GM12872 (cell line): ENCODE data around the gene ADAP2.

Experiments used
- TF ChIP-seq, protein P1 (sequence below): IDR thresholded peaks from 3 replicates; pipeline ENCODE4 v1.5.1; 2011; ENCODE audit warnings: low read depth, mild to moderate bottlenecking, low read length, moderate library complexity; ENCODE audit not compliant: insufficient read depth

The ADAP2 gene

DNA sequence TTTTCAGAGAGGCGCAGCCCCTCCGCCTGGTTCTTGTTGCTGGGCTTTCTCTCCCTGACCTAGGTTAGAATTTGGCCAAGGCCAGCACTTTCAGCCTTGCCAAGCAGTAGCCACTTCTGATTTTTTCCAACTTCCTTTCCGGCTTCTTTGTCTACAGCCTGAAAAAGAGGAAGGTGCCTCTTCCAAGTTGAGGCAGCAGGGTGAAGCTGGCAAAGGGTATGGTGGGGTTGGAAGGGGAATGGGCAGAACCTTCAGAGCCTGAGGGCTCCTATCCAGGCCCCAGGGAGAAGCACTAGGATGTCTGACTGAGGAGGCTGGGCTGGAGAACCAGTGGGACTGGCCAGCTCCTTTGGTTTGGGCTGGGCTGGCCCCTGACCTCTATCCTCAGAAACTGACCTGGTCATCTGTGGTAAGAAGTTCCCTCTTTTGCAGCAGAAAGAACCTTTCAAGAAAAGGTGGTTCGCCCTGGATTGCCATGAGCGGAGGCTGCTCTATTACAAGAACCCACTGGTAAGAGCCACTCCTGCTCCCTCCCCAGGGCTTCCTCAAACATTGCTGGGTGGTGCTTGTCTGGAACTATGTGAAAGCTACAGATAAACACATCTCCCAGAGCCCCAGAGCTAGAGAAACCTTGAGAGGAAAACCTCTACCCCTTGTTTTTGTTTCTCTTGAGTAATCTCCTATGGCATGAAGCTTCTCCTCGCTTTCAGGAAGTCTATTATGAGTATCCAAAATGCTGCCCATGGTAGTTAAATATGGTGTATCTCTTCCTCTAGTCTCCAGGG is 32.5 kb downstream of the ADAP2 start:
- TF ChIP-seq, protein P1, sequence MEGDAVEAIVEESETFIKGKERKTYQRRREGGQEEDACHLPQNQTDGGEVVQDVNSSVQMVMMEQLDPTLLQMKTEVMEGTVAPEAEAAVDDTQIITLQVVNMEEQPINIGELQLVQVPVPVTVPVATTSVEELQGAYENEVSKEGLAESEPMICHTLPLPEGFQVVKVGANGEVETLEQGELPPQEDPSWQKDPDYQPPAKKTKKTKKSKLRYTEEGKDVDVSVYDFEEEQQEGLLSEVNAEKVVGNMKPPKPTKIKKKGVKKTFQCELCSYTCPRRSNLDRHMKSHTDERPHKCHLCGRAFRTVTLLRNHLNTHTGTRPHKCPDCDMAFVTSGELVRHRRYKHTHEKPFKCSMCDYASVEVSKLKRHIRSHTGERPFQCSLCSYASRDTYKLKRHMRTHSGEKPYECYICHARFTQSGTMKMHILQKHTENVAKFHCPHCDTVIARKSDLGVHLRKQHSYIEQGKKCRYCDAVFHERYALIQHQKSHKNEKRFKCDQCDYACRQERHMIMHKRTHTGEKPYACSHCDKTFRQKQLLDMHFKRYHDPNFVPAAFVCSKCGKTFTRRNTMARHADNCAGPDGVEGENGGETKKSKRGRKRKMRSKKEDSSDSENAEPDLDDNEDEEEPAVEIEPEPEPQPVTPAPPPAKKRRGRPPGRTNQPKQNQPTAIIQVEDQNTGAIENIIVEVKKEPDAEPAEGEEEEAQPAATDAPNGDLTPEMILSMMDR: no peak

DNA sequence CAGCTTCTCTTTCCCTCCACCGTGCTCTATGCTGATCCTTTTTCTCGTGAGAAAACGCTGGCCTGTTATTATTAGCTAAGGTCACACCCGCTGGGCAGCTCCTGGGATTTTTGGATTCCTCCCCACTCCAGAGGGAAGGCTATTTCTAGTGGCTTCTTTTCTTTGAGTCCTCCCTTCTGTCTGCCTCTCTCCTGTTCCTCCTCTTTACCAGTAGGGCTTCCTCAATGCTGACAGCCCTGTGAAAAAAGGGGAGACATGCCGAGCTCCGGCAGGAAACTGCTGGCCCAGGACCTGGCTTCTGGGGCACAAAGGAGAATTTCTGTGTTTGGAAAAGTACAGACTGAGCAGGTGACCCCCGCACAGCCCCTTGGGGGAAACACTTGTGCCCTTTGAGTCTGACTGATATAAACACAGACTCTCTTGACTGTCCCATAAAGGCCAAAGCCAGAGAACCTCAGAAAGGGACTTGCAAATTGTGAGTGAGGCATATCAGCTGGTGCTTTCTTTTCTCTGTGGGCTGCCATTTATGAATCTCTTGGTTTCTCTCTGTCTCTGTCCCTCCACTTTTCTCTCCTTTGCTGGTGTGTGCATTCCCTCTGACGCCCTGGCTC is 35.1 kb downstream of the ADAP2 start:
- TF ChIP-seq, protein P1: no peak

DNA sequence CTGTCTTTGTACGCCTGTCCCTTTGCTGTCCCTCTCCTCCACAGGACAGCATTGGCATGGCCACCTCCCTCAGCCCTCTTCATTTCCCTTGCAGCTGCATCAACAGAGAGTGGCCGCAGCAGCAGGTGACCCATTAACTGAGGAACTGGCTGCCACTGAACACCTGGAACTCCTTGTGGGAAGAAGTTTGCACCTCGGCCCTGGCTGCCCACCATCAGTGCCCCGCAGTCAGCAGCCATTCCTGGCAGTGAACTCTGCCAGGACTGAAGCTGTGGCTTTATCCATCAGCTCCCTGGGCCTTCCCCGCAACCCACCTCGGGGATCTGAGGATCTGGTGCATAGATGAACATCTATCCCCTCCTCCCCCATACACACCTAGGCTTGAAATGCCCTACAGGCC is 36.0 kb downstream of the ADAP2 start:
- TF ChIP-seq, protein P1: no peak

DNA sequence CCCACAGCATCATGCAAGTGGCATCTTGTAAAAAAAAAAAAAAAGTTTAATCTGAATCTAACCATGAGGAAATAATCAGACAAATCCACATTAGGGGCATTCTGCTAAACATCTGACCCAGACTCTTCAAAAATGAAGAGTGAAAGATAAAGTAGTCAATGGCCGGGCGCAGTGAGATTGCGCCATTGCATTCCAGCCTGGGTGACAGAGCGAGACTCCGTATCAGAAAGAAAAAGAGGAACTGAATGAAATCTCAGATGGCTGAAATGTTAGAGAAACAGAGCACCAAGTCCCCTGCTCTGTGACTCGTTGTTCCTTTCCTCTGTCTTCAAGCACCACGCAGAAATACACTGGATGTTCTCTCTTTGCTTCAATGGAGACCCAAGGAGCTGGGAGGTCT is 36.4 kb downstream of the ADAP2 start:
- TF ChIP-seq, protein P1: no peak

DNA sequence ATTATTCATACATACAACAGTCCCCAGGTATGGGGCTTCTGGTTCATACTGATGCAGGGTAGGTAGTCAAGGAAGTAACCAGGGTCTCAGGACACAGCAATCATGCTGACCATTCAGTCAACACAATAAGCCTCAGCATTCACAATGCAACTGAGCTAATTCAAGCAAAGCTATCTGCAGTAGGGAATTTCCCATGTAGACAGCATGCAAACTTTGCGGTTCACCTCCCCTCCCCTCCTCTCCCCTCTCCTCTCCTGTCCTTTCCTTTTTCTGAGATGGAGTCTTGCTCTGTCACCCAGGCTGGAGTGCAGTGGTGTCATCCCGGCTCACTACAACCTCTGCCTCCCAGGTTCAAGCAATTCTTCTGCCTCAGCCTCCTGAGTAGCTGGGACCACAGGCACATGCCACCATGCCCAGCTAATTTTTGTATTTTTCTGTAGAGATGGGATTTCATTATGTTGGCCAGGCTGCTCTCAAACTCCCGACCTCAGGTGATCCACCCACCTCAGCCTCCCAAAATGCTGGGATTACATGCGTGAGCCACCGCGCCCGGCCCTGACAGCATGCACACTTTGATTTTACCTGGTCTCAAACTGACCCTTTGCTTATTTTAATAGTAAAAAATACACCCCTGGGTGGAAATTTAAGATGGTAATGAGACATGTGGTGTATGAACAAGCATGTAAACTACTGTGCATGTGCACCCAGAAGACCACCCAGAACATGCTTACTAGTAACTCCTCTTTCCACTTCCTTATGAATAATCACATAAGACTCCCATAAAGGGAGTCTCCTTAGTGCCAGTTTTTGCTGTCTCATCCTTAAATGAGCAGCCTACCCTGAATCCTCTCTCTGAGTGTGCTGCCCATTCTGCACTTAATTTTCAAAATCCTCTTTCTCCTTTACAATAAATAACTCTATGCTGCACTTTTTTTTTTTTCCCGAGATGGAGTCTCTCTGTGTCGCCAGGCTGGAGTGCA is 39.8 kb downstream of the ADAP2 start:
- TF ChIP-seq, protein P1: no peak

DNA sequence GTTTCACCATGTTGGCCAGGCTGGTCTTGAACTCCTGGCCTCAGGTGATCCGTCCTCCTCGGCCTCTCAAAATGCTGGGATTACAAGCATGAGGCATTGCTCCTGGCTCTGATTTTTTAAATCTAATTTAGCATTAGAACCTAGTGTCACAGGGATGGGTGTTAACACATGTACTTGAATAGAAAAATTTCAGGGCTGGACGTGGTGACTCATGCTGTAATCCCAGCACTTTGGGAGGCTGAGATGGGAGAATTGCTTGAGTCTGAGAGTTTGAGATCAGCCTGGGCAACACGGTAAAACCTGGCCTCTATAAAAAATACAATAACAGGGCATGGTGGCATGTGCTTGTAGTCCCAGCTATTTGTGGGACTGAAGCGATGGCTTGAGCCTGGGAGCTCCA is 43.1 kb downstream of the ADAP2 start:
- TF ChIP-seq, protein P1: no peak

DNA sequence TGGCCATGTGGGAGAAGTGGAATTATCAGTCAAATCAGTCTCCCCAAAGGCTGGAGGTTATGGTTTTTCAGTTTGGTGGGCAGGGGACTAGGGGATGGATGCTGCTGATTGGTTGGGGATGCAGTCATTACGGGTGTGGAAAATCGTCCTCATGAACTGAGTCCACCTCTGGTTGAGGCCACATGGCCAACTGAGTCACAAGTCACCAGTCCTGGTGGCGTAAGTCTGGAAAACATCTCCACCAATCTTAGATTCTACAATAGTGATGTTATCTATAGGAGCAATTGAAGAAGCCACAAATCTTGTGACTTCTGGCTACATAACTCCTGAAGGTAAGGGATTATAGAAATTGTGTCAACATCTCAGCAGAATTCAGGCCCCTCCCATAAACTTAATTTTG is 43.9 kb downstream of the ADAP2 start:
- TF ChIP-seq, protein P1: no peak
